ENCODE data around the gene MAP3K6. TPM values are rescaled to one million over a fixed set of nuclear protein-coding genes. Genes with fewer than 3 reads are reported as not detected.
A peak's percentile ranks its signal among the peaks of the same experiment; 100 is the strongest.

Gene MAP3K6
- total and polyA plus RNA-seq, 2 of the 4 experiments (the other 2 are of a cell fraction), result 4.8 to 15.9 TPM

DNA sequence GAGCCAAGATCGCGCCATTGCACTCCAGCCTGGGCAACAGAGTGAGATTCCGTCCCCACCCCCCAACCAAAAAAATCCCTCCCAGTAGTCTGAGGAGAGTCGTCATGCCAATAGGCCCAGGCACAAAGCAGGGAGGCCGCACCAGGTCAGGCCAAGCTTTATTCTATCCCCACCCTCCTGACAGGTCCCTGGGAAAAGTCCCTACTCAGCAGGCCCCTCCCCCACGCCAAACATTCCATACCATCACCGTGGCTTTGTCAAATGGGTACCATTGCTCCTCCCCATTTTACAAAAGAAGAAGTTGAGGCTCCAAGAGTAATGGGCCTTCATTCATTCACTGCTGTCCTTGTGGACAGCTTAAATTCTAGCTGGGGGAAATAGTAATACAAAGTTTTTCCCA lies 31.0 kb upstream of the MAP3K6 start:
- Histone ChIP-seq H3K4me3 (ENCODE audit: insufficient read depth, low read depth, low read length) (no peak overlapping the region), H3K9me3 (ENCODE audit: control insufficient read depth, insufficient read depth, low read length) (no peaks in the 10 kb centered on the region), H2BK15ac (ENCODE audit: low read depth, low read length) (no peak overlapping the region), H3K36me3 (ENCODE audit: control insufficient read depth, insufficient read depth, low read length) (no peaks in the 10 kb centered on the region; the same call in 1 of the 2 replicates), H4K5ac (ENCODE audit: low read depth, low read length) (no peak overlapping the region), H3K79me1 (ENCODE audit: low read depth in 1 of 2, low read length in 2 of 2) (peaks cover 0 to 28% of the 10 kb centered on the region in 2 experiments; a peak in 3 of 4 replicates), H3K9me1 (ENCODE audit: insufficient read depth, low read length) (peaks cover 27% of the 10 kb centered on the region), H3K4me1 (ENCODE audit: control insufficient read depth, insufficient read depth, low read length) (peaks cover 9% of the 10 kb centered on the region), H2BK120ac (ENCODE audit: low read depth, low read length) (no peak overlapping the region), H3K14ac (replicated peaks; ENCODE audit: low read depth, low read length) (no peak overlapping the region), H2AK9ac (replicated peaks; ENCODE audit: low read depth, low read length, poor library complexity) (peak overlapping the region; percentile 57), H3K9ac (ENCODE audit: low read depth, low read length) (no peak overlapping the region), H3K27ac (ENCODE audit: insufficient read depth, low read length) (no peak overlapping the region), H4K20me1 (ENCODE audit: insufficient read depth, low read length) (peaks cover 11% of the 10 kb centered on the region; the same call in 1 of the 2 replicates), H2BK5ac (ENCODE audit: low read depth, low read length, poor library complexity, severe bottlenecking) (no peak overlapping the region), H3K18ac (ENCODE audit: low read depth, low read length) (no peak overlapping the region), H3K4me2 (ENCODE audit: low read depth, low read length) (no peak overlapping the region), H2BK20ac (ENCODE audit: low read depth, low read length) (no peak overlapping the region), H3K23ac (ENCODE audit: low read depth, low read length) (no peak overlapping the region), H4K91ac (ENCODE audit: insufficient read depth, low read depth, low read length) (no peak overlapping the region), H3K27me3 (ENCODE audit: control insufficient read depth, insufficient read depth, low read length) (no peaks in the 10 kb centered on the region), H2AFZ (replicated peaks; ENCODE audit: low read length, poor library complexity) (no peak overlapping the region), H3K56ac (ENCODE audit: extremely low read depth, insufficient read depth, low read length) (no peak overlapping the region), H2AK5ac (ENCODE audit: low read depth, low read length) (no peak overlapping the region), H4K8ac (ENCODE audit: low read depth in 2 of 2, low read length in 2 of 2) (no peak overlapping the region), H3K4ac (ENCODE audit: low read depth, low read length) (no peak overlapping the region)
- DNase-seq (no peak), ATAC-seq (ENCODE audit: low read depth) (no peak)
- ChIA-PET POLR2A (ENCODE audit: unreplicated experiment) (no interaction called here), CTCF (interaction anchor here (4.7 kb wide), 1 partner anchor 98 kb away, joined by 79 read pairs; no protein-coding TSS in a partner anchor)
- no CpG with 5 or more reads among the region's 7 CpGs for WGBS, 2 experiments (ENCODE audit: extremely low coverage in 2 of 2, insufficient read length in 1 of 2)
- in situ Hi-C loops (cut with MboI; ENCODE audit: low sequenced_read_pairs) (loop anchor here (5.0 to 10.0 kb wide), 2 partner anchors 210 to 293 kb away; no protein-coding TSS in a partner anchor), dilution Hi-C loops (cut with HindIII; ENCODE audit: low sequenced_read_pairs, unreplicated experiment) (no loop called here), intact Hi-C loops (cut with micrococcal nuclease) (loop anchor here (10.0 kb wide), 1 partner anchor 203 kb away; no protein-coding TSS in a partner anchor)
- TF ChIP-seq MAFK (IDR thresholded peaks at IDR 0.05; ENCODE audit: low read depth, low read length), result 0 out of 2 replicates have a peak, but pooled peaks have one; percentile 1
- no peak for TF ChIP-seq MAZ (IDR thresholded peaks at IDR 0.05; ENCODE audit: borderline replicate concordance, low read depth, low read length)
- BruUV-seq (replicated peaks), result no TSS peak
